Naive B cell (primary cell): ENCODE measurements around the gene ERGIC2. TPM values are rescaled to one million over a fixed set of nuclear protein-coding genes. Genes with fewer than 3 reads are reported as not detected.

Experiments used
- ATAC-seq, 2 donors: fragments of 150-1000 bp; cut with Tn5 transposase; 2 replicates each; pipeline ENCODE4 v1.10.0; 2021; ENCODE audit warnings: low read depth in 2 of 2, mild to moderate bottlenecking in 2 of 2, moderate library complexity in 2 of 2
- DNase-seq: peaks from one replicate; pipeline ENCODE4 v3.0.0; 2022
- H3K27ac Mint-ChIP-seq, 6 donors: one replicate each; pipeline ENCODE4 v1.8.0; 2020 to 2022; ENCODE audit warnings: mild to moderate bottlenecking in 6 of 6, mixed read lengths in 6 of 6, moderate library complexity in 5 of 6, inconsistent platforms in 2 of 6
- H3K27me3 Mint-ChIP-seq, 3 donors: one replicate each; pipeline ENCODE4 v1.8.0; 2021 to 2022; ENCODE audit warnings: mixed read lengths in 3 of 3, mild to moderate bottlenecking in 1 of 3
- H3K36me3 Mint-ChIP-seq, 2 donors: one replicate each; pipeline ENCODE4 v1.8.0; 2020 to 2022; ENCODE audit warnings: mixed read lengths in 2 of 2, inconsistent platforms in 1 of 2, mild to moderate bottlenecking in 1 of 2
- H3K4me1 Mint-ChIP-seq, 3 donors: one replicate each; pipeline ENCODE4 v1.8.0; 2020 to 2022; ENCODE audit warnings: mixed read lengths in 3 of 3, inconsistent platforms in 1 of 3, mild to moderate bottlenecking in 1 of 3, moderate library complexity in 1 of 3
- H3K4me3 Mint-ChIP-seq, 8 donors: one replicate each; pipeline ENCODE4 v1.8.0; 2020 to 2022; ENCODE audit warnings: mild to moderate bottlenecking in 8 of 8, mixed read lengths in 8 of 8, moderate library complexity in 8 of 8, inconsistent platforms in 2 of 8
- H3K9me3 Mint-ChIP-seq, 7 donors: one replicate each; pipeline ENCODE4 v1.8.0; 2020 to 2022; ENCODE audit warnings: mixed read lengths in 7 of 7, mild to moderate bottlenecking in 5 of 7, inconsistent platforms in 2 of 7, moderate library complexity in 1 of 7
- polyA plus RNA-seq, 6 donors: library from polyadenylated mRNA; unstranded; fragments of 300-500 nt; fragmentation: Illumina TruSeq; gene quantifications; one replicate each; pipeline ENCODE4 v1.2.3, GENCODE V29; 2021; ENCODE audit warnings: low read depth in 6 of 6

ERGIC2 gene
- polyA plus RNA-seq, 6 donors from 2014 or later, result 37.7 to 71.2 (median 60.5) TPM

- H3K4me1 Mint-ChIP-seq, result no peaks in the 10 kb centered on the region
- DNase-seq (no peak), ATAC-seq (no peak)
- H3K27me3 Mint-ChIP-seq, result no peaks in the 10 kb centered on the region
- H3K9me3 Mint-ChIP-seq, result no peaks in the 10 kb centered on the region
- no peak overlapping the region for H3K4me3 Mint-ChIP-seq
- H3K36me3 Mint-ChIP-seq, result peaks cover 0 to 28% of the 10 kb centered on the region in 2 donors
- no peak overlapping the region for H3K27ac Mint-ChIP-seq
Observed at GRCh38 chr12:29346769-29347421, 34.1 kb downstream of the ERGIC2 start.

DNA sequence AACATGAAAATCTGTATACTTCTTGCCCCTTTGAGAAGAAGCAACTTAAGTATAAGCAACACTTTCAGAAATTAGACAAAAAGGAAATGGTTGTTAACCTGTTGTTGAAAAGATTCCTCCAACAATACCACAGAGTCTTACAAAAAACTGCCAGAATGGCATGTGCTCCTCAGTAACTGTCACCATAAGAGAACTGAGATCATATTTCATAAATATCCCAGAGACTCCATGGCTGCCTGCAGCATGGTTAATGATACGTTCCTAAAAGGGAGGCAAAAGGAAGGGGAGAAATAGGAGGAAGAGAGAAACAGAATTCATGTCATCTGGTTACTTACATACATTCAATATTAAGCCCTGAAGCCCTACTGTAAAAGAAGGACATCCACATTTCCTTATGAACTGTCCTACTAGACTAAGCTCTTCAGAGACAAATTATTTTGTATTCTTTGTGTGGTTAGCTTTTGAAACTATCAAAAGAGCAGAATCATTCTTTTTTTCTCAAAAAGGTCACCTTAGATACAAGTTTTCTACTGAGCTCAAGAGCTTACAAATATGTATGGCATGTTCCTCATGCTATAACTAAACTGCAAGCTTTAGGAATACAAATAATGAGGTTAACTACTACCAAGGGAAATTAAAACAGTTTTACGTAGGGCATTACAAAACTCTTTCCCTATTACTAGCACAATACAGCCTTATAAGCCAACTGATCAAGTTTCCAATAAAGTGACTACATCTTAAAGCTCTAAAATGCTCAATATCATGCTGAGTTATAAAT is 37.8 kb downstream of the ERGIC2 start:
- DNase-seq, result no peak
- Mint-ChIP-seq H3K27me3 (no peaks in the 10 kb centered on the region), H3K27ac (peak overlapping the region in 1 of 6 donors; percentile 36), H3K4me3 (no peak overlapping the region), H3K4me1 (no peaks in the 10 kb centered on the region), H3K36me3 (peaks cover 0 to 38% of the 10 kb centered on the region in 2 donors), H3K9me3 (no peaks in the 10 kb centered on the region)
- ATAC-seq, result no peak

GRCh38 chr12:29337325-29337724 is 43.6 kb downstream of the ERGIC2 start:
- no peaks in the 10 kb centered on the region for H3K4me1 Mint-ChIP-seq
- H3K27ac Mint-ChIP-seq, result no peak overlapping the region
- H3K27me3 Mint-ChIP-seq, result no peaks in the 10 kb centered on the region
- no peak for ATAC-seq
- no peak overlapping the region for H3K4me3 Mint-ChIP-seq
- H3K36me3 Mint-ChIP-seq, result peaks cover 0 to 24% of the 10 kb centered on the region in 2 donors
- no peak for DNase-seq
- H3K9me3 Mint-ChIP-seq, result no peaks in the 10 kb centered on the region

DNA sequence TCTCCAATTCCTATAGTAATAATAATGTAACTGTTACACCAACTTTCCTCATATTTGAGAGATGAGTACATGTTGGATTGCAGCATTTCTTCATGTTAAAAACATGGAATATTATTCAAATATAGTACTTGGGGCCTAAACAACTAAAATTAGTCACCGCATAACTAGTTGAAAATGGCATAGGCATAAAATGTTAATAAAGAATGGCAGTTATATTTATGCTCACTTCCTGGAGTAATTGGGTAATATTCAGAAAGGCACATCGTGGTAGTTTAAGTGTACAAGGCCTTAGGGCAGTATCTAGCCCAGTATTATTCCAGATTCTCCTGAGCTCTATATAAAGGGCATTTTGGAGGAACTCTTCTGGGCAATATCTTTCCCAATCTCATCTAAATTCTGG is 46.0 kb downstream of the ERGIC2 start:
- Mint-ChIP-seq H3K27ac (no peak overlapping the region), H3K4me1 (peaks cover 0 to 4% (median 0%) of the 10 kb centered on the region in 3 donors), H3K36me3 (peaks cover 0 to 10% of the 10 kb centered on the region in 2 donors), H3K4me3 (no peak overlapping the region), H3K27me3 (no peaks in the 10 kb centered on the region), H3K9me3 (no peaks in the 10 kb centered on the region)
- DNase-seq (no peak), ATAC-seq (no peak)

DNA sequence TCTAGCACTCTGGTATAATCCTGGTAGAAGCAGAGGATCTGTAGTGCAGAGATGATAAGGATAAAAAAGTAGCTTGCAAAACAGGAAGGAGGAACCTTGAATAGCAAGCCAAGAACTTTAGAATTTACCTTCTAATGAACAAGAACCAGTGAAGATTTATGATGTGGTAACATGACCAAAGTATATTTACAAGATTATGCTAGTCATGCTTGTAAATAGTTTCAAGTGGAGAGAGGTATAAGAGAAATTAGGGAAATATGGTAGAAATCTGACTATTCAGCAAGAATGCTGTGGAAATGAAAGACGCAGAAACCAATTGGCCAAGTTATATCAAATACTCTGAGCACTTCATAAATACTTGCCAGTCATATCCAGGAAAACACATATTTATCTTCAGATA is 47.8 kb downstream of the ERGIC2 start:
- Mint-ChIP-seq H3K27ac (no peak overlapping the region), H3K36me3 (peaks cover 0 to 10% of the 10 kb centered on the region in 2 donors), H3K9me3 (no peaks in the 10 kb centered on the region), H3K4me1 (peaks cover 0 to 4% (median 0%) of the 10 kb centered on the region in 3 donors), H3K27me3 (no peaks in the 10 kb centered on the region), H3K4me3 (no peak overlapping the region)
- ATAC-seq (no peak), DNase-seq (no peak)

DNA sequence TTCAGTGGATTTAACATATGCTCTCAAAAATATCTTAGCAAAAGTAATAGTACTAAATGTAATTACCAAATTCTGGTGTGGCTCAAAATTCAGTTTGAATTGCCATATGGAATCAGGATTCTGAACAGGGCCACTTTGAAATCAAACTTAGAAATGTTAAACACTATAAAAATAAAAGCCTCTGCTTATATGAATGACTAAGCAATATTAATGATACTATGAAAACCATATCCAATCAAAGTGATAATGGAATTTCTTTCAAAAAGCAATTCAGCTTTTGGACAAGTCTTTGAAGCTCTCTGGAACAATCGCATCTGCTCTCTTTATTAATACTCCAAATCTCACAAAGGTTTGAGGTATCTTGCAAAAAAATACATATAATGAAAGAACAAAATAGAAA is 51.6 kb downstream of the ERGIC2 start:
- no peak overlapping the region for H3K27ac Mint-ChIP-seq
- no peak overlapping the region for H3K4me3 Mint-ChIP-seq
- peaks cover 0 to 4% (median 0%) of the 10 kb centered on the region in 3 donors for H3K4me1 Mint-ChIP-seq
- no peak for DNase-seq
- no peak for ATAC-seq
- H3K27me3 Mint-ChIP-seq, result no peaks in the 10 kb centered on the region
- H3K9me3 Mint-ChIP-seq, result peaks cover 0 to 4% (median 1%) of the 10 kb centered on the region in 7 donors
- H3K36me3 Mint-ChIP-seq, result peaks cover 0 to 10% of the 10 kb centered on the region in 2 donors

- peaks cover 0 to 8% (median 4%) of the 10 kb centered on the region in 7 donors for H3K9me3 Mint-ChIP-seq
- ATAC-seq, result no peak
- no peak overlapping the region for H3K4me3 Mint-ChIP-seq
- peak overlapping the region in 1 of 6 donors; percentile 2 for H3K27ac Mint-ChIP-seq
- DNase-seq, result no peak
- peaks cover 8 to 14% (median 12%) of the 10 kb centered on the region in 3 donors for H3K4me1 Mint-ChIP-seq
- H3K27me3 Mint-ChIP-seq, result no peaks in the 10 kb centered on the region
- H3K36me3 Mint-ChIP-seq, result peaks cover 7 to 8% of the 10 kb centered on the region in 2 donors
Observed at GRCh38 chr12:29322157-29322556, 58.8 kb downstream of the ERGIC2 start.

GRCh38 chr12:29320295-29321085 is 60.5 kb downstream of the ERGIC2 start:
- no peaks in the 10 kb centered on the region for H3K27me3 Mint-ChIP-seq
- H3K36me3 Mint-ChIP-seq, result peaks cover 7 to 8% of the 10 kb centered on the region in 2 donors
- H3K27ac Mint-ChIP-seq, result no peak overlapping the region
- ATAC-seq (no peak), DNase-seq (no peak)
- H3K4me1 Mint-ChIP-seq, result peaks cover 8 to 14% (median 12%) of the 10 kb centered on the region in 3 donors
- H3K9me3 Mint-ChIP-seq, result peaks cover 0 to 6% (median 4%) of the 10 kb centered on the region in 7 donors
- no peak overlapping the region for H3K4me3 Mint-ChIP-seq

DNA sequence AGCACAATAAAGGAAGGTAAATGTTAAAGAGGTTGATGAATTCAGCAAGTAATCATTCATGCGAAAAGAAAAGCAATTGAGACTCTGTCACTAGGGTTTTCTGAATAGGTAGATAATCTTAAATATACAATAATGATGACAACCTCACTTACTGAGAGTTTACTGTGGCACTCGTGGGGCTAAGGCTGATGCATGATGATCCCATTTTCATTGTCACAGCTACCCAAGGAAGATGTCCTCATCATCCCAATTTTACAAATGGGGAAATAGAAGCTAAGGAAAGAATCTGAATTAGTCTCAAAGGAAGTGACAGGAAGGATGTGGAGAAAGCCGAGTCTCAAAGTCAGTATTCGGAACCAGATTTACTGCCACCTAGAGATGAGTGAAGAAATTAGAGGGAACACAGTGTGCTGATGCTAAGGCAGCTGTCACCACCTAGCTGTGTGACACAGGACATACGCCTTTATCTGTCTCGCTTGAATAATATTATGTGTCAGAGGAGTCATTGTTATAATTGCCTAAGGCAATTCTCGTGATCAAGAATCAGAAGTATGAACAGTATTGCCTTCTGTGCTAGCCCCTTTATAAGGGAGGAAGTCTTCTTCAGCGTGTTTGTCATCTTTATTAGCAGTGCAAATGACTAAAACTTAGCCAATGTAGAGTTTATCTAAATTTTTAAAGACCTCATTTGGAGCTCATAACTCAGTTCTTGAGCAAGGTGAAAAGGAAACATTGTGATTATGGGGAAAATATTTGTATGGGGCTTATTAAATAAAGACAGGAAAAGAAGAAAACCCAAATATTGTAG is 63.2 kb downstream of the ERGIC2 start:
- H3K36me3 Mint-ChIP-seq, result no peaks in the 10 kb centered on the region

GRCh38 chr12:29316752-29317151 is 64.2 kb downstream of the ERGIC2 start:
- Mint-ChIP-seq H3K4me3 (no peak overlapping the region), H3K36me3 (no peaks in the 10 kb centered on the region), H3K9me3 (no peaks in the 10 kb centered on the region), H3K27ac (peak overlapping the region in 1 of 6 donors; percentile 24), H3K4me1 (peaks cover 8 to 15% (median 8%) of the 10 kb centered on the region in 3 donors), H3K27me3 (no peaks in the 10 kb centered on the region)
- no peak for ATAC-seq
- no peak for DNase-seq

More for the DNA sequence above, 63.2 kb downstream of the ERGIC2 start:
- H3K4me1 Mint-ChIP-seq, result peaks cover 8 to 15% (median 8%) of the 10 kb centered on the region in 3 donors
- H3K27me3 Mint-ChIP-seq, result no peaks in the 10 kb centered on the region
- DNase-seq, result peak; percentile 30
- H3K9me3 Mint-ChIP-seq, result no peaks in the 10 kb centered on the region
- no peak overlapping the region for H3K4me3 Mint-ChIP-seq
- H3K27ac Mint-ChIP-seq, result peak overlapping the region in 3 of 6 donors; percentile 9 to 61 (median 26)
- peak; percentile 99 to 100 for ATAC-seq

DNA sequence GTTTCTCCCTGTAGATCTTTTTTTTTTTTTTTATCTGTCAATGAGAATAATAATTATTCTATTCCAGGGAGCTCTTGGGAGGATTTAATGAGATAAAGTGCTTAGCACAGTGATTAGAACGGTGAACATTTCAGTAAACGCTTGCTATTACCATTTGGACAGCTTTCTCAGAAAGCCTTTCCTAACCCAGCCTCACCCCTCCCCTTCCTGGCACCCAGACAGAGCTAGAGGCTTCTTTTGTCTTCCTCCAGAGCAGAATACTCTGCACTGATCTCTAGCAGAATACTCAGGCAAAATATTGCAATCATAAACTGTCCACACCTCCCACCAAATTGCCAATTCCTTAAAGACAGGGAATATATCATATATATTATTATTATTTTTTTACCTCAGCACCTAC is 66.6 kb downstream of the ERGIC2 start:
- H3K9me3 Mint-ChIP-seq, result no peaks in the 10 kb centered on the region
- no peaks in the 10 kb centered on the region for H3K27me3 Mint-ChIP-seq
- no peak for ATAC-seq
- no peak overlapping the region for H3K4me3 Mint-ChIP-seq
- H3K4me1 Mint-ChIP-seq, result peaks cover 8 to 15% (median 8%) of the 10 kb centered on the region in 3 donors
- H3K27ac Mint-ChIP-seq, result no peak overlapping the region
- H3K36me3 Mint-ChIP-seq, result no peaks in the 10 kb centered on the region
- DNase-seq, result no peak

DNA sequence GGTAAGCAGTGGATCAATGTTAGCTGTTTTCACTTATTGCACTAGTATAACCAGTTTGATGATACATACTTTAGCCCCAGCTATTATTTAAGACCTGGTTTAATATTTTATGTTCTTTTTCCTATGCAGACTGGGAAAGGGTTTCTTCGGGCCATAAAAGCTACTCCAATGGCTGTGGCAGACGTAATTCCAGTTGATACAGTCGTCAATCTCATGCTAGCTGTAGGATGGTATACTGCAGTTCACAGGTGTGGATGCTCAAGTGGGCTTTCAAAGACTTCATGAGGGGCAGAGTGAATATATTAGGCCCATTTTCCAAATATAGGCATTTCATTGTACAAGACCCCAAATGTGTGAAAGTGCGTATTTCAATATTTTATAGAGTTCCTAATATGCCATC is 70.1 kb downstream of the ERGIC2 start:
- Mint-ChIP-seq H3K27me3 (no peaks in the 10 kb centered on the region), H3K4me1 (peaks cover 0 to 5% (median 0%) of the 10 kb centered on the region in 3 donors), H3K27ac (no peak overlapping the region)

More for the DNA sequence above, 70.1 kb downstream of the ERGIC2 start:
- DNase-seq (no peak), ATAC-seq (no peak)
- no peak overlapping the region for H3K4me3 Mint-ChIP-seq
- H3K9me3 Mint-ChIP-seq, result no peaks in the 10 kb centered on the region
- no peaks in the 10 kb centered on the region for H3K36me3 Mint-ChIP-seq
